Stimulated activated CD8-positive, alpha-beta memory T cell treated with anti-CD3 and anti-CD28 coated beads, Interleukin-12 subunit alpha, Interleukin-12 subunit beta, amount 100 ng/mL, for 1 hour (primary cell): ENCODE data around the gene ST3GAL3.

Source experiments
- DNase-seq: peaks from one replicate; pipeline ENCODE4 v3.0.0-alpha.2; 2020; ENCODE audit warnings: low read depth

Gene ST3GAL3

GRCh38 chr1:43968348-43968948, 261.1 kb downstream of the ST3GAL3 start:
- DNase-seq: no peak

GRCh38 chr1:43969416-43969745, 262.0 kb downstream of the ST3GAL3 start:
- no peak for DNase-seq

- peak; percentile 93 for DNase-seq
Measured at GRCh38 chr1:43969746-43970466, 262.6 kb downstream of the ST3GAL3 start, which contains the start of gene DPH2. DPH2 (plus strand) TSS chr1:43970010; CDS start chr1:43970176, 166 bp downstream.

- DNase-seq: no peak
Measured at GRCh38 chr1:43970502-43970901, 263.2 kb downstream of the ST3GAL3 start.

- no peak for DNase-seq
Measured at GRCh38 chr1:43970911-43971310, 263.6 kb downstream of the ST3GAL3 start.

- no peak for DNase-seq
Measured at GRCh38 chr1:43971336-43971980, 264.1 kb downstream of the ST3GAL3 start.

- DNase-seq: no peak
Measured at GRCh38 chr1:43973981-43974442, 266.7 kb downstream of the ST3GAL3 start.

GRCh38 chr1:43974443-43975248, 267.3 kb downstream of the ST3GAL3 start, which contains the start of gene ATP6V0B:
ATP6V0B (plus strand) TSS chr1:43974960; CDS start chr1:43975041, 81 bp downstream.
- peak; percentile 93 for DNase-seq

GRCh38 chr1:43975249-43975961, 268.1 kb downstream of the ST3GAL3 start:
- DNase-seq: no peak

GRCh38 chr1:43976045-43976444, 268.7 kb downstream of the ST3GAL3 start:
- DNase-seq: no peak

- no peak for DNase-seq
Measured at GRCh38 chr1:43976890-43977289, 269.6 kb downstream of the ST3GAL3 start.

- no peak for DNase-seq
Measured at GRCh38 chr1:43977376-43978263, 270.3 kb downstream of the ST3GAL3 start.

GRCh38 chr1:43978264-43978550, 270.9 kb downstream of the ST3GAL3 start:
- DNase-seq: no peak

- DNase-seq: no peak
Measured at GRCh38 chr1:43978551-43979260, 271.4 kb downstream of the ST3GAL3 start, which contains the start of gene B4GALT2. B4GALT2 (plus strand) TSS chr1:43979210; CDS start chr1:43981161, 1,951 bp downstream.

- no peak for DNase-seq
Measured at GRCh38 chr1:43979261-43979527, 271.9 kb downstream of the ST3GAL3 start.

- DNase-seq: no peak
Measured at GRCh38 chr1:43979528-43980254, 272.4 kb downstream of the ST3GAL3 start.

GRCh38 chr1:43980255-43981134, 273.2 kb downstream of the ST3GAL3 start:
- no peak for DNase-seq
